Measurements from ENCODE around the gene SOBP. TPM values are rescaled to one million over a fixed set of nuclear protein-coding genes. Genes with fewer than 3 reads are reported as not detected.

Gene SOBP
- total RNA-seq, 2 donors from 2014 or later = 1.5 to 1.9 TPM

GRCh38 chr6:107662333-107662732, 172.4 kb downstream of the SOBP start:
- no peak for TF ChIP-seq CTCF (conservative IDR thresholded peaks at IDR 0.05)
- WGBS, 2 experiments (ENCODE audit: insufficient coverage in 1 of 2, insufficient read length in 1 of 2) = 68 to 76% methylated on average over 3 to 4 of the region's 4 CpGs
- H3K36me3 ChIP-seq (ENCODE audit: control insufficient read depth, insufficient read depth, low read length) = no peaks in the 10 kb centered on the region
- no peaks in the 10 kb centered on the region for H3K9me3 ChIP-seq (ENCODE audit: control insufficient read depth, low read length)
- no peaks in the 10 kb centered on the region for H3K4me1 ChIP-seq (ENCODE audit: control insufficient read depth, insufficient read depth, low read length)
- H3K9ac ChIP-seq (ENCODE audit: extremely low read depth, low read length, poor library complexity, severe bottlenecking) = no peak overlapping the region
- H3K27me3 ChIP-seq (ENCODE audit: control insufficient read depth, insufficient read depth, low read length, poor library complexity, severe bottlenecking) = no peaks in the 10 kb centered on the region
- peaks cover 19% of the 10 kb centered on the region for H3K4me1 Mint-ChIP-seq
- H3K36me3 Mint-ChIP-seq (ENCODE audit: low read depth) = no peaks in the 10 kb centered on the region
- H3K9me3 Mint-ChIP-seq = no peaks in the 10 kb centered on the region
- H3K27ac Mint-ChIP-seq = no peak overlapping the region
- no peak overlapping the region for H3K27ac ChIP-seq (ENCODE audit: low read depth, low read length)
- H3K4me3 Mint-ChIP-seq = no peak overlapping the region
- H3K4me3 ChIP-seq (ENCODE audit: low read length) = no peak overlapping the region
- H3K27me3 Mint-ChIP-seq (ENCODE audit: insufficient read depth) = peaks cover 8% of the 10 kb centered on the region
- DNase-seq = no peak

- no peaks in the 10 kb centered on the region for H3K27me3 ChIP-seq (ENCODE audit: control insufficient read depth, insufficient read depth, low read length, poor library complexity, severe bottlenecking)
- Mint-ChIP-seq H3K4me3 (no peak overlapping the region), H3K9me3 (no peaks in the 10 kb centered on the region), H3K27ac (no peak overlapping the region), H3K36me3 (ENCODE audit: low read depth) (no peaks in the 10 kb centered on the region), H3K4me1 (peaks cover 15% of the 10 kb centered on the region), H3K27me3 (ENCODE audit: insufficient read depth) (peaks cover 8% of the 10 kb centered on the region)
- H3K36me3 ChIP-seq (ENCODE audit: control insufficient read depth, insufficient read depth, low read length) = no peaks in the 10 kb centered on the region
- WGBS, 2 experiments (ENCODE audit: insufficient coverage in 1 of 2, insufficient read length in 1 of 2) = 86 to 91% methylated on average over 5 to 6 of the region's 6 CpGs
- H3K27ac ChIP-seq (ENCODE audit: low read depth, low read length) = no peak overlapping the region
- H3K4me1 ChIP-seq (ENCODE audit: control insufficient read depth, insufficient read depth, low read length) = no peaks in the 10 kb centered on the region
- DNase-seq = no peak
- no peak overlapping the region for H3K9ac ChIP-seq (ENCODE audit: extremely low read depth, low read length, poor library complexity, severe bottlenecking)
- no peak overlapping the region for H3K4me3 ChIP-seq (ENCODE audit: low read length)
- TF ChIP-seq CTCF (conservative IDR thresholded peaks at IDR 0.05) = peak; percentile 25
- no peaks in the 10 kb centered on the region for H3K9me3 ChIP-seq (ENCODE audit: control insufficient read depth, low read length)
Observed at GRCh38 chr6:107663308-107663707, 173.4 kb downstream of the SOBP start.

- no peak for TF ChIP-seq CTCF (conservative IDR thresholded peaks at IDR 0.05)
- peaks cover 16% of the 10 kb centered on the region for H3K27me3 Mint-ChIP-seq (ENCODE audit: insufficient read depth)
- H3K4me1 Mint-ChIP-seq = peaks cover 15% of the 10 kb centered on the region
- Histone ChIP-seq H3K9me3 (ENCODE audit: control insufficient read depth, low read length) (no peaks in the 10 kb centered on the region), H3K9ac (ENCODE audit: extremely low read depth, low read length, poor library complexity, severe bottlenecking) (no peak overlapping the region), H3K36me3 (ENCODE audit: control insufficient read depth, insufficient read depth, low read length) (no peaks in the 10 kb centered on the region), H3K27me3 (ENCODE audit: control insufficient read depth, insufficient read depth, low read length, poor library complexity, severe bottlenecking) (no peaks in the 10 kb centered on the region), H3K4me3 (ENCODE audit: low read length) (no peak overlapping the region), H3K27ac (ENCODE audit: low read depth, low read length) (no peak overlapping the region), H3K4me1 (ENCODE audit: control insufficient read depth, insufficient read depth, low read length) (no peaks in the 10 kb centered on the region)
- H3K27ac Mint-ChIP-seq = no peak overlapping the region
- no peak overlapping the region for H3K4me3 Mint-ChIP-seq
- DNase-seq = no peak
- no peaks in the 10 kb centered on the region for H3K9me3 Mint-ChIP-seq
- 91% methylated on average over 3 of the region's 4 CpGs; no CpG with 5 or more reads in 1 of the 2 experiments for WGBS, 2 experiments (ENCODE audit: insufficient coverage in 1 of 2, insufficient read length in 1 of 2)
- no peaks in the 10 kb centered on the region for H3K36me3 Mint-ChIP-seq (ENCODE audit: low read depth)
Observed at GRCh38 chr6:107665382-107665781, 175.5 kb downstream of the SOBP start.

Measured in endodermal cell (in vitro differentiated cells).